ENCODE data around the gene RALGPS2. TPM values are rescaled to one million over a fixed set of nuclear protein-coding genes. Genes with fewer than 3 reads are reported as not detected.

Gene RALGPS2
- total RNA-seq, 1 experiment from 2014 or later: 38.0 TPM

DNA sequence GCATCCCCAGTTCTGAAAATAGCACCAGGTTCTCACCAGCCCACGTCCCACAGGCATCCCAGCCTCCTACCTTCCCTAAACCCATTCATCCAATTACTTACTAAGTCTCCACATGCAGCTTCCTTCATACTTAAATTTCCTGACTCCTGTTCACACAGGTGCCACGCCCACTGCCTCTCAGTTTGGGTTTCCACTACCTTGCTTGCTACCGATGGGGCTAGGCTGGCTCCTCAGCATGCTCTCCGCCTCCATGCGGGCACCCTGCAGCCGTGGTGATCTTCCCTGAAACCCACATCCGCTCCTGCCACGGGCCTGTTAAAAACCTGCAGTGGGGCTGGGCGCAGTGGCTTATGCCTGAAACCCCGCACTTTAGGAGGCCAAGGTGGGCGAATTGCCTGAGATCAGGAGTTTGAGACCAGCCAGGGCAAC is 216.2 kb downstream of the RALGPS2 start:
- no peaks in the 10 kb centered on the region; the same call in 1 of the 2 replicates for H3K27me3 Mint-ChIP-seq (ENCODE audit: low read depth)
- peaks cover 23% of the 10 kb centered on the region for H3K4me1 Mint-ChIP-seq
- POLR2A ChIA-PET: no interaction called here
- H3K36me3 Mint-ChIP-seq: no peaks in the 10 kb centered on the region
- TF ChIP-seq CDX4 (CRISPR knock-in tag; IDR thresholded peaks at IDR 0.05; ENCODE audit: borderline replicate concordance): no peak
- TF ChIP-seq ELF4 (CRISPR knock-in tag; IDR thresholded peaks at IDR 0.05; ENCODE audit: low read depth): no peak
- no peak for TF ChIP-seq GABPB1 (CRISPR knock-in tag; IDR thresholded peaks at IDR 0.05)
- no peak for TF ChIP-seq MXD4 (CRISPR knock-in tag; IDR thresholded peaks at IDR 0.05; ENCODE audit: borderline replicate concordance)
- no peak for TF ChIP-seq KAT7 (CRISPR knock-in tag; IDR thresholded peaks at IDR 0.05; ENCODE audit: borderline replicate concordance)
- TF ChIP-seq TP53 (CRISPR knock-in tag; IDR thresholded peaks at IDR 0.05): no peak
- no peak for TF ChIP-seq ZNF416 (CRISPR knock-in tag; IDR thresholded peaks at IDR 0.05)
- TF ChIP-seq ZNF138 (CRISPR knock-in tag; conservative IDR thresholded peaks at IDR 0.05): no peak
- TF ChIP-seq, protein P1, sequence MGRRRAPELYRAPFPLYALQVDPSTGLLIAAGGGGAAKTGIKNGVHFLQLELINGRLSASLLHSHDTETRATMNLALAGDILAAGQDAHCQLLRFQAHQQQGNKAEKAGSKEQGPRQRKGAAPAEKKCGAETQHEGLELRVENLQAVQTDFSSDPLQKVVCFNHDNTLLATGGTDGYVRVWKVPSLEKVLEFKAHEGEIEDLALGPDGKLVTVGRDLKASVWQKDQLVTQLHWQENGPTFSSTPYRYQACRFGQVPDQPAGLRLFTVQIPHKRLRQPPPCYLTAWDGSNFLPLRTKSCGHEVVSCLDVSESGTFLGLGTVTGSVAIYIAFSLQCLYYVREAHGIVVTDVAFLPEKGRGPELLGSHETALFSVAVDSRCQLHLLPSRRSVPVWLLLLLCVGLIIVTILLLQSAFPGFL (CRISPR knock-in tag; IDR thresholded peaks at IDR 0.05; ENCODE audit: borderline replicate concordance): no peak
- no peak for TF ChIP-seq FOXJ3 (CRISPR knock-in tag; IDR thresholded peaks at IDR 0.05; ENCODE audit: borderline replicate concordance)
- TF ChIP-seq ZNF121 (CRISPR knock-in tag; IDR thresholded peaks at IDR 0.05): no peak
- TF ChIP-seq NFE2L1 (CRISPR knock-in tag; IDR thresholded peaks at IDR 0.05): no peak
- TF ChIP-seq CTCF (IDR thresholded peaks at IDR 0.05): no peak
- TF ChIP-seq, protein P2, sequence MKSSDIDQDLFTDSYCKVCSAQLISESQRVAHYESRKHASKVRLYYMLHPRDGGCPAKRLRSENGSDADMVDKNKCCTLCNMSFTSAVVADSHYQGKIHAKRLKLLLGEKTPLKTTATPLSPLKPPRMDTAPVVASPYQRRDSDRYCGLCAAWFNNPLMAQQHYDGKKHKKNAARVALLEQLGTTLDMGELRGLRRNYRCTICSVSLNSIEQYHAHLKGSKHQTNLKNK (CRISPR knock-in tag; IDR thresholded peaks at IDR 0.05): no peak
- TF ChIP-seq ETV6 (CRISPR knock-in tag; IDR thresholded peaks at IDR 0.05): no peak
- no peak for TF ChIP-seq MLX (CRISPR knock-in tag; IDR thresholded peaks at IDR 0.05)
- no peak for TF ChIP-seq ZBTB43 (CRISPR knock-in tag; IDR thresholded peaks at IDR 0.05)
- H3K4me3 Mint-ChIP-seq: no peak overlapping the region
- ATAC-seq: 0 out of 2 replicates have a peak, but pooled peaks have one; percentile 10
- no peak overlapping the region for H3K27ac Mint-ChIP-seq
- H3K9me3 Mint-ChIP-seq: no peaks in the 10 kb centered on the region
- DNase-seq (ENCODE audit: low spot score): no peak
- CTCF ChIA-PET: interaction anchor here (1.6 kb wide), 1 partner anchor 61 kb away, joined by 4 read pairs; no protein-coding TSS in a partner anchor

GRCh38 chr1:178941849-178942248 is 216.8 kb downstream of the RALGPS2 start:
- Mint-ChIP-seq H3K4me3 (no peak overlapping the region), H3K27ac (no peak overlapping the region), H3K27me3 (ENCODE audit: low read depth) (no peaks in the 10 kb centered on the region; the same call in 1 of the 2 replicates), H3K9me3 (no peaks in the 10 kb centered on the region), H3K4me1 (peaks cover 27% of the 10 kb centered on the region), H3K36me3 (no peaks in the 10 kb centered on the region)
- CTCF ChIA-PET: interaction anchor here (1.6 kb wide), 1 partner anchor 61 kb away, joined by 4 read pairs; no protein-coding TSS in a partner anchor
- DNase-seq (ENCODE audit: low spot score): no peak
- ATAC-seq: no peak
- POLR2A ChIA-PET: no interaction called here
- no peak for TF ChIP-seq TEAD1 (CRISPR knock-in tag; IDR thresholded peaks at IDR 0.05)
- TF ChIP-seq, protein P2 (CRISPR knock-in tag; IDR thresholded peaks at IDR 0.05): no peak
- TF ChIP-seq, protein P3, sequence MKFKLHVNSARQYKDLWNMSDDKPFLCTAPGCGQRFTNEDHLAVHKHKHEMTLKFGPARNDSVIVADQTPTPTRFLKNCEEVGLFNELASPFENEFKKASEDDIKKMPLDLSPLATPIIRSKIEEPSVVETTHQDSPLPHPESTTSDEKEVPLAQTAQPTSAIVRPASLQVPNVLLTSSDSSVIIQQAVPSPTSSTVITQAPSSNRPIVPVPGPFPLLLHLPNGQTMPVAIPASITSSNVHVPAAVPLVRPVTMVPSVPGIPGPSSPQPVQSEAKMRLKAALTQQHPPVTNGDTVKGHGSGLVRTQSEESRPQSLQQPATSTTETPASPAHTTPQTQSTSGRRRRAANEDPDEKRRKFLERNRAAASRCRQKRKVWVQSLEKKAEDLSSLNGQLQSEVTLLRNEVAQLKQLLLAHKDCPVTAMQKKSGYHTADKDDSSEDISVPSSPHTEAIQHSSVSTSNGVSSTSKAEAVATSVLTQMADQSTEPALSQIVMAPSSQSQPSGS (CRISPR knock-in tag; IDR thresholded peaks at IDR 0.05; ENCODE audit: borderline replicate concordance, low read depth): no peak
- TF ChIP-seq, protein P4, sequence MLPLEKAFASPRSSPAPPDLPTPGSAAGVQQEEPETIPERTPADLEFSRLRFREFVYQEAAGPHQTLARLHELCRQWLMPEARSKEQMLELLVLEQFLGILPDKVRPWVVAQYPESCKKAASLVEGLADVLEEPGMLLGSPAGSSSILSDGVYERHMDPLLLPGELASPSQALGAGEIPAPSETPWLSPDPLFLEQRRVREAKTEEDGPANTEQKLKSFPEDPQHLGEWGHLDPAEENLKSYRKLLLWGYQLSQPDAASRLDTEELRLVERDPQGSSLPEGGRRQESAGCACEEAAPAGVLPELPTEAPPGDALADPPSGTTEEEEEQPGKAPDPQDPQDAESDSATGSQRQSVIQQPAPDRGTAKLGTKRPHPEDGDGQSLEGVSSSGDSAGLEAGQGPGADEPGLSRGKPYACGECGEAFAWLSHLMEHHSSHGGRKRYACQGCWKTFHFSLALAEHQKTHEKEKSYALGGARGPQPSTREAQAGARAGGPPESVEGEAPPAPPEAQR (CRISPR knock-in tag; IDR thresholded peaks at IDR 0.05): no peak
- no peak for TF ChIP-seq NR1H2 (CRISPR knock-in tag; IDR thresholded peaks at IDR 0.05)
- TF ChIP-seq ZNF416 (CRISPR knock-in tag; IDR thresholded peaks at IDR 0.05): no peak
- no peak for TF ChIP-seq GABPB1 (CRISPR knock-in tag; IDR thresholded peaks at IDR 0.05)
- no peak for TF ChIP-seq NFATC4 (CRISPR knock-in tag; IDR thresholded peaks at IDR 0.05)
- TF ChIP-seq MLX (CRISPR knock-in tag; IDR thresholded peaks at IDR 0.05): no peak

All from WTC11 (cell line).